ENCODE results near the gene GPS2. TPM values are rescaled to one million over a fixed set of nuclear protein-coding genes. Genes with fewer than 3 reads are reported as not detected.

Gene GPS2
- total and polyA plus RNA-seq, 10 of the 15 experiments (the other 5 are each of a cell fraction or from before 2014, with no cell fraction given), result 10.2 to 96.4 (median 42.5) TPM

GRCh38 chr17:7313088-7313889, 1.9 kb downstream of the GPS2 start (continued):
- TF ChIP-seq USF2 (IDR thresholded peaks at IDR 0.05; ENCODE audit: borderline replicate concordance, low read depth, low read length) (no peak), EGR1 (IDR thresholded peaks at IDR 0.05; ENCODE audit: borderline replicate concordance in 1 of 2, low read depth in 2 of 2, low read length in 2 of 2) (no peak), ATF7 (IDR thresholded peaks at IDR 0.05; ENCODE audit: low read depth) (no peak), POLR2AphosphoS2 (IDR thresholded peaks at IDR 0.05; ENCODE audit: low read depth, low read length) (peak; percentile 66; the same call in 1 of the 2 replicates), CBFB (IDR thresholded peaks at IDR 0.05; ENCODE audit: low read depth) (no peak), WRNIP1 (IDR thresholded peaks at IDR 0.05; ENCODE audit: borderline replicate concordance, low read depth, low read length) (no peak), HDAC6 (IDR thresholded peaks at IDR 0.05; ENCODE audit: unreplicated experiment) (no peak), YBX1 (IDR thresholded peaks at IDR 0.05) (no peak), BCL11A (IDR thresholded peaks at IDR 0.05; ENCODE audit: low read depth, low read length) (no peak), TARDBP (IDR thresholded peaks at IDR 0.05; ENCODE audit: borderline replicate concordance) (no peak), SUPT20H (IDR thresholded peaks at IDR 0.05; ENCODE audit: borderline replicate concordance, control insufficient read depth, low read depth, low read length) (no peak), BACH1 (IDR thresholded peaks at IDR 0.05; ENCODE audit: borderline replicate concordance) (peak; percentile 32)
- TF ChIP-seq, protein P1, sequence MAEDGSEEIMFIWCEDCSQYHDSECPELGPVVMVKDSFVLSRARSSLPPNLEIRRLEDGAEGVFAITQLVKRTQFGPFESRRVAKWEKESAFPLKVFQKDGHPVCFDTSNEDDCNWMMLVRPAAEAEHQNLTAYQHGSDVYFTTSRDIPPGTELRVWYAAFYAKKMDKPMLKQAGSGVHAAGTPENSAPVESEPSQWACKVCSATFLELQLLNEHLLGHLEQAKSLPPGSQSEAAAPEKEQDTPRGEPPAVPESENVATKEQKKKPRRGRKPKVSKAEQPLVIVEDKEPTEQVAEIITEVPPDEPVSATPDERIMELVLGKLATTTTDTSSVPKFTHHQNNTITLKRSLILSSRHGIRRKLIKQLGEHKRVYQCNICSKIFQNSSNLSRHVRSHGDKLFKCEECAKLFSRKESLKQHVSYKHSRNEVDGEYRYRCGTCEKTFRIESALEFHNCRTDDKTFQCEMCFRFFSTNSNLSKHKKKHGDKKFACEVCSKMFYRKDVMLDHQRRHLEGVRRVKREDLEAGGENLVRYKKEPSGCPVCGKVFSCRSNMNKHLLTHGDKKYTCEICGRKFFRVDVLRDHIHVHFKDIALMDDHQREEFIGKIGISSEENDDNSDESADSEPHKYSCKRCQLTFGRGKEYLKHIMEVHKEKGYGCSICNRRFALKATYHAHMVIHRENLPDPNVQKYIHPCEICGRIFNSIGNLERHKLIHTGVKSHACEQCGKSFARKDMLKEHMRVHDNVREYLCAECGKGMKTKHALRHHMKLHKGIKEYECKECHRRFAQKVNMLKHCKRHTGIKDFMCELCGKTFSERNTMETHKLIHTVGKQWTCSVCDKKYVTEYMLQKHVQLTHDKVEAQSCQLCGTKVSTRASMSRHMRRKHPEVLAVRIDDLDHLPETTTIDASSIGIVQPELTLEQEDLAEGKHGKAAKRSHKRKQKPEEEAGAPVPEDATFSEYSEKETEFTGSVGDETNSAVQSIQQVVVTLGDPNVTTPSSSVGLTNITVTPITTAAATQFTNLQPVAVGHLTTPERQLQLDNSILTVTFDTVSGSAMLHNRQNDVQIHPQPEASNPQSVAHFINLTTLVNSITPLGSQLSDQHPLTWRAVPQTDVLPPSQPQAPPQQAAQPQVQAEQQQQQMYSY (CRISPR knock-in tag; IDR thresholded peaks at IDR 0.05), result no peak

Measured in GM12878 (cell line).